Esophagus (tissue), 2 donors: Measurements from ENCODE around the gene GP1BA. TPM values are rescaled to one million over a fixed set of nuclear protein-coding genes. Genes with fewer than 3 reads are reported as not detected.

Source experiments
- H3K27ac ChIP-seq, 2 donors: one replicate each; pipeline ENCODE4 v1.5.1; 2013; ENCODE audit warnings: low read depth in 2 of 2, mild to moderate bottlenecking in 2 of 2, inconsistent platforms in 1 of 2, low read length in 1 of 2, moderate library complexity in 1 of 2
- H3K27me3 ChIP-seq, 2 donors: one replicate each; pipeline ENCODE4 v1.6.1; 2013; ENCODE audit warnings: low read length in 2 of 2, control low read depth in 1 of 2, mild to moderate bottlenecking in 1 of 2; ENCODE audit not compliant: insufficient read depth in 2 of 2, control insufficient read depth in 1 of 2
- H3K36me3 ChIP-seq, 2 donors: one replicate each; pipeline ENCODE4 v1.6.1; 2013; ENCODE audit warnings: low read length in 1 of 2; ENCODE audit not compliant: control insufficient read depth in 2 of 2, insufficient read depth in 2 of 2
- H3K4me1 ChIP-seq, 2 donors: one replicate each; pipeline ENCODE4 v1.6.1; 2013; ENCODE audit warnings: low read length in 1 of 2; ENCODE audit not compliant: control insufficient read depth in 2 of 2, insufficient read depth in 2 of 2
- H3K4me3 ChIP-seq, 2 donors: one replicate each; pipeline ENCODE4 v1.5.1; 2013; ENCODE audit warnings: low read length in 2 of 2, mild to moderate bottlenecking in 2 of 2, low read depth in 1 of 2, moderate library complexity in 1 of 2
- H3K9me3 ChIP-seq, 2 donors: one replicate each; pipeline ENCODE4 v1.6.1; 2013; ENCODE audit warnings: mild to moderate bottlenecking in 2 of 2, low read depth in 1 of 2, low read length in 1 of 2, moderate library complexity in 1 of 2; ENCODE audit not compliant: control insufficient read depth in 2 of 2, insufficient read depth in 1 of 2
- WGBS, 2 donors: extraction: QIAGEN DNeasy Blood & Tissue Kit; methylation state at CpG; one replicate each; pipeline ENCODE4 v1.1.7; 2013; 5-methylcytosine and 5-hydroxymethylcytosine counted together
- polyA plus RNA-seq, 2 donors: library from polyadenylated mRNA; stranded (reverse); fragments of 200-250 nt; gene quantifications; one replicate each; pipeline ENCODE4 v1.2.3, GENCODE V29; 2013
- donor health status: healthy with polysubstance abuse.
- donor health status: Bipolar disorder and iron deficiency.

The GP1BA gene
- polyA plus RNA-seq, 2 donors, result 0.02 to 0.12 TPM

DNA sequence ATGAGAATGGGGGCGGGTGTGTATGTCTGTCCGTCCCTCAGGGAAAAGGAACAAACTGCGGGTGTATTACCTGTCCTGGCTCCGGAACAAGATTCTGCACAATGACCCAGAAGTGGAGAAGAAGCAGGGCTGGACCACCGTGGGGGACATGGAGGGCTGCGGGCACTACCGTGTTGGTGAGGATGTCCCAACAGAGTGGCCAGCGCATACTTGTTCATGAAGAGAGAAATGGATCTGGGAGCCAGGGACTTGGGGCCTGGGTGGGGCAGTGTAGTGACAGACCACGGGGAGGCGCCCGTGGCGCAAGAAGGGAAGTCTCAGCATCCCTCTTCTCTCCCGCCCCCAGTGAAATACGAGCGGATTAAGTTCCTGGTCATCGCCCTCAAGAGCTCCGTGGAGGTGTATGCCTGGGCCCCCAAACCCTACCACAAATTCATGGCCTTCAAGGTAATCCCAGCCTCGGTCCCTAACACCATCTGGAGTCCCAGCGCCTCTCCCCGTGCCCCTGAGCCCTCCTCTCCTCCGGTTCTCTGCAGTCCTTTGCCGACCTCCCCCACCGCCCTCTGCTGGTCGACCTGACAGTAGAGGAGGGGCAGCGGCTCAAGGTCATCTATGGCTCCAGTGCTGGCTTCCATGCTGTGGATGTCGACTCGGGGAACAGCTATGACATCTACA lies 36.3 kb upstream of the GP1BA start:
- H3K27me3 ChIP-seq, result no peaks in the 10 kb centered on the region
- 74 to 75% methylated on average over 27 of the region's 27 CpGs for WGBS, 2 donors
- no peak overlapping the region for H3K27ac ChIP-seq
- no peak overlapping the region for H3K4me3 ChIP-seq
- H3K9me3 ChIP-seq, result peaks cover 0 to 3% of the 10 kb centered on the region in 2 donors
- peaks cover 0 to 9% of the 10 kb centered on the region in 2 donors for H3K4me1 ChIP-seq
- peaks cover 24 to 70% of the 10 kb centered on the region in 2 donors for H3K36me3 ChIP-seq

DNA sequence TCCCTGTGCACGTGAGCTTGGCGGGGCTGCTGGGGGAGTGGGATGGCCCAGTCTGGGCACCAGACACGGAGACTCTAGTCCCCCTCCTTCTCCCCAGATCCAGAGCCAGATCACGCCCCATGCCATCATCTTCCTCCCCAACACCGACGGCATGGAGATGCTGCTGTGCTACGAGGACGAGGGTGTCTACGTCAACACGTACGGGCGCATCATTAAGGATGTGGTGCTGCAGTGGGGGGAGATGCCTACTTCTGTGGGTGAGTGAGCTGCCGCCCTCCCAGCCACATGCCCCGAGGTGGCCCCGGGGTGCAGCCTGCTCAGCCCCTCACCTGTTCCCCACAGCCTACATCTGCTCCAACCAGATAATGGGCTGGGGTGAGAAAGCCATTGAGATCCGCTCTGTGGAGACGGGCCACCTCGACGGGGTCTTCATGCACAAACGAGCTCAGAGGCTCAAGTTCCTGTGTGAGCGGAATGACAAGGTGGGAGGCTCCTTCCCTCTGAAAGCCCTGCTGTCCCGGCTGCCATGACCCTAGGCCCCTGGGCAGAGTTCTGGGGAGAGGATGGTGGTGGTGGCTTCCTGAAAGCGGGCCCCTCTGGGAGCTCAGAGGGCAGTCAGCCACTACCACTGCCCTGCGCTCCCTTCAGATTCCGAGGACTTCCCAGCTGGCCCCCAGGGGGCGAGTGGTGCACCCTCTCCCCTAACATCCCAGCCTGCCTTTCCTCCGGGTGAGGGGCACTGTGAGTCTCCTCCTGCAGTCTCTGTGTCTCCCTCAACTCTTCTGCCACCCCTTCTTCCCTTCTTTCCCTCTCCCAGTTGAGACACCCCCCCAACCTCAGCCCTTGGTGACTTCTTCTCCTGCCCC lies 35.5 kb upstream of the GP1BA start:
- Histone ChIP-seq H3K4me1 (peaks cover 0 to 9% of the 10 kb centered on the region in 2 donors), H3K27ac (no peak overlapping the region), H3K36me3 (peaks cover 21 to 62% of the 10 kb centered on the region in 2 donors), H3K27me3 (no peaks in the 10 kb centered on the region), H3K9me3 (peaks cover 0 to 3% of the 10 kb centered on the region in 2 donors), H3K4me3 (no peak overlapping the region)
- WGBS, 2 donors, result 85 to 86% methylated on average over 24 to 27 of the region's 27 CpGs

DNA sequence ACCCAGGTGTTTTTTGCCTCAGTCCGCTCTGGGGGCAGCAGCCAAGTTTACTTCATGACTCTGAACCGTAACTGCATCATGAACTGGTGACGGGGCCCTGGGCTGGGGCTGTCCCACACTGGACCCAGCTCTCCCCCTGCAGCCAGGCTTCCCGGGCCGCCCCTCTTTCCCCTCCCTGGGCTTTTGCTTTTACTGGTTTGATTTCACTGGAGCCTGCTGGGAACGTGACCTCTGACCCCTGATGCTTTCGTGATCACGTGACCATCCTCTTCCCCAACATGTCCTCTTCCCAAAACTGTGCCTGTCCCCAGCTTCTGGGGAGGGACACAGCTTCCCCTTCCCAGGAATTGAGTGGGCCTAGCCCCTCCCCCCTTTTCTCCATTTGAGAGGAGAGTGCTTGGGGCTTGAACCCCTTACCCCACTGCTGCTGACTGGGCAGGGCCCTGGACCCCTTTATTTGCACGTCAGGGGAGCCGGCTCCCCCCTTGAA lies 34.8 kb upstream of the GP1BA start:
- H3K9me3 ChIP-seq, result peaks cover 0 to 3% of the 10 kb centered on the region in 2 donors
- no peak overlapping the region for H3K4me3 ChIP-seq
- WGBS, 2 donors, result 68 to 73% methylated on average over 10 of the region's 10 CpGs
- no peak overlapping the region for H3K27ac ChIP-seq
- peaks cover 0 to 9% of the 10 kb centered on the region in 2 donors for H3K4me1 ChIP-seq
- H3K36me3 ChIP-seq, result peaks cover 21 to 56% of the 10 kb centered on the region in 2 donors
- H3K27me3 ChIP-seq, result no peaks in the 10 kb centered on the region

DNA sequence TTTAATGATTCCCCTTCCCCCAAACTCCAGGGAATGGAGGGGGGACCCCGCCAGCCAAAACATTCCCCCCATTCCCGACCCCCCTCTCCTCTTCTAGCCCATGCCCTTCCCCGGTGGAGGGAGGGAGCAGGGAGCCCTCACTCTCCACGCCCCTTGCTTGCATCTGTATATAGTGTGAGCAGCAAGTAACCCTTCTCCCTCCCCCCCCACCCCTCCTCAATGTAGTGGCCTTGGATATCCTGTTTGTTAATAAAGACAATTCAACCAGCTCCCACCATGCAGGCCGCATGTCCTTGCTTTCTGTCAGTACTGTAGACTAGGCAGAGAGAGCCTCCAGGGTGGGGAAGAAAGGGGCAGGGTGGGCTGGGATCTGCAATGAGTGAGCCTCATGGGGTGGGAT lies 34.3 kb upstream of the GP1BA start:
- no peaks in the 10 kb centered on the region for H3K27me3 ChIP-seq
- no peak overlapping the region for H3K4me3 ChIP-seq
- no peak overlapping the region for H3K27ac ChIP-seq
- H3K36me3 ChIP-seq, result peaks cover 21 to 50% of the 10 kb centered on the region in 2 donors
- H3K4me1 ChIP-seq, result peaks cover 0 to 10% of the 10 kb centered on the region in 2 donors
- H3K9me3 ChIP-seq, result peaks cover 0 to 3% of the 10 kb centered on the region in 2 donors
- WGBS, 2 donors, result 83 to 87% methylated on average over 5 of the region's 5 CpGs

DNA sequence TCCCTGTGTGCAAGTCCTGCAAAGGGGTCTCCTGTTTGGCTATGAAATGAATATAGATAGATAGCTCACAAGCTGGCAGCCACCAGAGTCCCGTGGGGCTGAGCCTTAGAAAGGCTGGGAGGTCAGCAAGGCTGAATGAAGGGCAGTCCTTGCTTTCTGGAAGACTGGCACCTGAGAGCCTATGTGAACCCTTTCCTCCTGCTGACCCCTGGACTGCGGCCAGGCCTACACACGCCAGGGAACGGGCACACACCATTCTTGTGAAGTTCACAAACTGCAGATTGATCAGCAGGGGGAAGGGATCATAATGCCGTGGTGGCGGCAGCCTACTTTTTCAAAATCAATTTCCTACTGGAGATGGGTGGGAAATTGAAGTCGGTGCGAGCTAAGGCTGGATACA lies 33.7 kb upstream of the GP1BA start:
- H3K9me3 ChIP-seq, result peaks cover 0 to 3% of the 10 kb centered on the region in 2 donors
- H3K4me1 ChIP-seq, result peaks cover 0 to 15% of the 10 kb centered on the region in 2 donors
- H3K36me3 ChIP-seq, result peaks cover 19 to 45% of the 10 kb centered on the region in 2 donors
- H3K27me3 ChIP-seq, result no peaks in the 10 kb centered on the region
- no peak overlapping the region for H3K4me3 ChIP-seq
- 69 to 78% methylated on average over 8 of the region's 8 CpGs for WGBS, 2 donors
- no peak overlapping the region for H3K27ac ChIP-seq

DNA sequence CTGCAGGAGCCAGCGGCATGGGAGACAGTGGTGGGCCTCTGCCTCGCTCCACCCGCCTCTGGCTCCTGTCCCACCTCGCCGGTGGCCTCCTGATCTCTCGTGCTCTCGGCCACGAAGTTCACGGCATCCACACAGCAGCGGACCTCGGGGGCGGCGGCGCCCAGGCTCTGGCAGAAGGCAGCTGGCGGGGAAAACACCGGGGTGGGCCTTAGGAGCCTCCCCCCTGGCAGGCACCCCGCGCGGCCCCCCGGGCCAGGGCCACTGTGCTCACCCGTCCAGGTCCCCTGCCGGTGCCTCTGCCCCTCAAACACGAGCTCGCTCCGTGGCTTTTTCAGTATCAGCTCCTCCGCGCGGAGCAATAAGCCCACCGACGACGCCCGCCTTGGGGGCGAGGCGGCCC lies 33.1 kb upstream of the GP1BA start:
- H3K4me3 ChIP-seq, result peak overlapping the region; percentile 30 to 51
- no peak overlapping the region for H3K27ac ChIP-seq
- peaks cover 0 to 17% of the 10 kb centered on the region in 2 donors for H3K4me1 ChIP-seq

DNA sequence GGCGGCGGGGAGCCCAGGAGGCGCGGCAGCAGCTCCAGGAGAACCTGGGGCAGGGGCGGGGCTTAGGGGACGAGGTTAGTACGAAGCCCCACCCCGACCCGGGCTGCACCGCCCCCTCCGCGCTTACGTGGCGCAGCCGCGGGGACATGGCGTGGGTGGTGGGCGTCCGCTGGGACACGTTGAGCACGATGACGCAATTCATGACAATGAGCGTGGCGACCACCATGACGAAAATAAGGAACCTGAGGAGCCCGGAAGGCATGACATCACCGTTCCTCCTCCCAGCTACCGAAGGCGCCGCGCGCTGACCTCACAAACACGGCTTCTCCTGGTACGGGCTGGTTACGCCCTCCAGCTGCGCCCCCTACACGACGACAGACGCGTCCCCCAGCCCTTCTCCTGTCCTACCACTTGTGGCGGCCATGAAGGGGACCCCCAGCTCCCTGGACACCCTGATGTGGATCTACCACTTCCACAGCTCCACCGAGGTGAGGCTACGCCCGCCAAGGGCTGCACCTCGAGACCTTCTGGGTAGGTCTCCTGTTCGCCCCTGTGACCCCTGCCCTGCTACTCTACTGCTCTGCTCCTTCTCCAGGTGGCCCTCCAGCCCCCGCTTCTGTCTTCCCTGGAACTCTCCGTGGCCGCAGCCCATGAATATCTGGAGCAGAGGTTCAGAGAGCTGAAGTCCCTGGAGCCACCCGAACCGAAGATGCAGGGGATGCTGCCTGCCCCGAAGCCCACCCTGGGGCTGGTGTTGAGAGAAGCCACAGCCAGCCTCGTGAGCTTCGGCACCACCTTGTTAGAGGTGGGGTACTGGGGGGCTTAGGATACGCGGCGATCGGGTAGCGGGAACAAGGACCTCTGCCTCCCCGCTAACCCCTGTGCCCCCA lies 32.5 kb upstream of the GP1BA start, which contains the start of gene C17orf107:
Gene C17orf107 (plus strand): TSS at position 196 of the 890 bp plus-strand sequence. CDS start 227 bp downstream, at position 423.
- no peaks in the 10 kb centered on the region for H3K27me3 ChIP-seq
- H3K27ac ChIP-seq, result no peak within 1 kb of the TSS
- peaks cover 7 to 32% of the 10 kb centered on the region in 2 donors for H3K36me3 ChIP-seq
- peaks cover 0 to 17% of the 10 kb centered on the region in 2 donors for H3K4me1 ChIP-seq
- WGBS, 2 donors, result 8 to 9% methylated on average over 50 to 60 of the region's 60 CpGs
- peak within 1 kb of the TSS; percentile 30 to 51 for H3K4me3 ChIP-seq
- H3K9me3 ChIP-seq, result no peaks in the 10 kb centered on the region

More for the DNA sequence above, 33.1 kb upstream of the GP1BA start:
- WGBS, 2 donors, result 10 to 14% methylated on average over 33 to 34 of the region's 34 CpGs
- Histone ChIP-seq H3K36me3 (peaks cover 14 to 39% of the 10 kb centered on the region in 2 donors), H3K9me3 (peaks cover 0 to 3% of the 10 kb centered on the region in 2 donors), H3K27me3 (no peaks in the 10 kb centered on the region)

DNA sequence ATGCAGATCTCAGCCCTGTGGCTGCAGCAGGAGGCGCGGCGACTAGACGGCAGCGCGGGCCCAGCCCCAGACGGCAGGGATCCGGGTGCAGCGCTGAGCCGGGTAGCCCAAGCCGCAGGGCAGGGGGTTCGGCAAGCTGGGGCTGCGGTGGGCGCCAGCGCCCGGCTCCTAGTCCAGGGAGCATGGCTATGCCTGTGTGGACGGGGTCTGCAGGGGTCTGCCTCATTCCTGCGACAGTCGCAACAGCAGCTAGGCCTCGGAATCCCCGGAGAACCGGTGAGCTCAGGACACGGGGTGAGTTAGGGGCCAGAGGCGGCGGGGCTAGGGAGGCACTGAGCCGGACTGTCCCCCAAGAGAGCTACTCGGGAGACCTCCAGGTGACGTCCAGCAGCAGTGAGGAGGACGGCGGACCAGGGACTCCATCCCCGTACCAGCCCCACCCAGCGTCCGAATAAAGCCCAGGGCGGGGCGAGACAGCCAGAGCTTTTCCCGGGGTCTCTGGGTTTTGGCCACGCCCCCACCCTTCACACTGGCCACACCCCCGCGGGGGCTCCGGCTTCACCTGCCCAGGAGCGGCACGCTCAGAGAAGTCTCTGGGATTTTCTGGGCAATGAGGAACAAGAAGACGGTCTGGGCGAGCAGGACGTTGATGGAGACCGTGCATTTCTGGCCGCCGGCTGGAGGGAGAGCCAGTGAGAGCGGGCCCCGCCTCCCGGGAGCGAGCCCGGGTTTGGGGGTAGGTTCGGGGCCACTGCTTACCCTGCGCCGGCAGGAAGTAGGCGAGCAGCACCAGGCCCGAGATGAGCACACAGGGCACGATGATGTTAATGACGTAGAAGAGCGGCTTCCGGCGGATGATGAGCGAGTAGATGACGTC lies 31.6 kb upstream of the GP1BA start:
- H3K4me1 ChIP-seq, result peaks cover 0 to 17% of the 10 kb centered on the region in 2 donors
- no peaks in the 10 kb centered on the region for H3K27me3 ChIP-seq
- peak overlapping the region in 1 of 2 donors; percentile 51 for H3K4me3 ChIP-seq
- H3K9me3 ChIP-seq, result no peaks in the 10 kb centered on the region
- H3K27ac ChIP-seq, result no peak overlapping the region
- H3K36me3 ChIP-seq, result peaks cover 0 to 24% of the 10 kb centered on the region in 2 donors
- WGBS, 2 donors, result 31 to 35% methylated on average over 62 to 65 of the region's 65 CpGs
